Fibroblast of the conjunctiva (primary cell): ENCODE results near the gene GIPC2.
"Not testable (repeated sequence)": the region's sequence is repeated elsewhere in the genome, so short reads cannot be mapped to it uniquely, and the experiment has no call there.

ENCODE experiments used
- DNase-seq: peaks from one replicate; pipeline ENCODE4 v3.0.0-alpha.2; 2010; ENCODE audit warnings: low read depth

Gene GIPC2

GRCh38 chr1:78068681-78069283 lies 23.0 kb downstream of the GIPC2 start:
- DNase-seq, result no peak

DNA sequence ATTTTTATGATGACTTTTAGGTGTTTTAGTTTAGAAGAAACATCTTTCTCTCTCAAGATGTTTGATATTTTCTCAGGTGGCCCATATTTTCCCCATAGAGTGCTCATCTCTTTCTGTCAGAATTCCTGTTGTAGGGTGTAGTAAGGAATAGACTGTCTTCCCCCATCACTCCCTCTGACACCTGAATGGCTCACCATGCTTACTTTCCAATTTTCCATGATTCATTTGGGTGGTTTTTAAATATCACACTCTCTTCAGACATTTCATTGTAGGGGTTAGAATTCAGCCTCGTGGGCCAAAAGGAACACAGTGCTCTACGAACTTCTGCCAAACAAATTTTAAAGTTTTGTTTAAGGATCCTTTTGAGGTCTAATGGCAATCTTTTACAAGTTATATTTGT lies 24.0 kb downstream of the GIPC2 start:
- no peak for DNase-seq

- no peak for DNase-seq
These were observed 24.4 kb downstream of the GIPC2 start for GRCh38 chr1:78070210-78070609.

GRCh38 chr1:78070758-78071157 lies 25.0 kb downstream of the GIPC2 start:
- DNase-seq, result peak; percentile 65

GRCh38 chr1:78071696-78072095 lies 25.9 kb downstream of the GIPC2 start:
- DNase-seq, result no peak

DNA sequence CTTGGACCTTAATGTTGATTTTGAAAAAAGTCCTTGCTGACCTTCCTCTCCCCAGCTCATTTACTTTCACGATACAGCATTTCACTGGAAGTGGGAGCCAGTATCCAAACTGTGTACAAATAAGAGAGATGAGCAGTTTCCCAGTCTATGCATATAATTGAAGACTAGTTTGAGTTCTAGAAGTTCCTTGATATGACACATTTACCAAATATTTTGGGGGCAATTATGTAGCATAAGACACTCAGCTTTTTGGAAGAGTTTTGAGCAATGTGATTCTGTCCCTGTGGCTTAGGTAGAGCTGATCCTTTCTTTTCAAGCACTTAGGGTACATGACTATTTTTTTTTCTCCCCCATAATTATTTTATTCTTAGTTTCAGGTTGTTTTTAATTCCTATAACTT lies 26.4 kb downstream of the GIPC2 start:
- no peak for DNase-seq

- no peak for DNase-seq
These were observed 27.7 kb downstream of the GIPC2 start for GRCh38 chr1:78073441-78073840.

GRCh38 chr1:78075621-78076020 lies 29.9 kb downstream of the GIPC2 start:
- DNase-seq, result no peak

DNA sequence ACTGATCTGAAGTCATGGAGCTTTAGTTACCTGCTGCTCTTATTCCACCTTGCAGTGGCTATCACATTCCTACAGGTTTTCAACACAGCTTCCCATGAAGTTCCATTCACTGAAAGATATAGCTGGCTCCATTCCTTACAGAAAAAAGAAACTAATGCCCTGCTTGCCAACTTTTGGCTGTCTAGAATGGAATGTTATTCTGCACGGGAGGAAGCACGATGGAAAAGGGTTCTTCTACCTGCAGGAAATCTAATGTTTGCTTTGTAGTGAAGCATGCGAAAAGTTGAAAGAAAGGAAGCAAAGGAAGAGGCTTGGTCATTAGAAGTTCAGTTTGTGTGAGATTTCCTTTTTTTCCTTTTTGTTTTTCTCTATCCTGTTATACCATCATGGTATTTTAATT lies 32.6 kb downstream of the GIPC2 start:
- DNase-seq, result no peak

- no peak for DNase-seq
These were observed 33.8 kb downstream of the GIPC2 start for GRCh38 chr1:78079580-78079979.

DNA sequence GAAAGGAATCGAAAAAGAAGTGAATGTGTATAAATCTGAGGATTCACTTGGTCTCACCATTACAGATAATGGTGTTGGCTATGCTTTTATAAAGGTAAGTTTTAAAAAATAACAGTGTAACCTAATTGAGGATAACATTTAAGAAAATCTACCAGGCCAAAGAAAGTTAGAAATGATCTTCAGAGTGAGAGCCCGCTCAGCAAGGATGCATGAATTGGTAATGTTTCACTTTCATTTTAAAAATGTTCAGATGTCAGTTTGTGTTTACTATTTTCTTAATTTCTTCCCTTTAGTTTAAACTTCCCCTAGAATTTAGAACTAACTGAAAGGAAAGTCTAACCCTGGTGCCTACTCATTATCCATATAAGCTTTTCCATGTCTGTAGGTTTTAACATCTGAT lies 35.0 kb downstream of the GIPC2 start:
- no peak for DNase-seq

DNA sequence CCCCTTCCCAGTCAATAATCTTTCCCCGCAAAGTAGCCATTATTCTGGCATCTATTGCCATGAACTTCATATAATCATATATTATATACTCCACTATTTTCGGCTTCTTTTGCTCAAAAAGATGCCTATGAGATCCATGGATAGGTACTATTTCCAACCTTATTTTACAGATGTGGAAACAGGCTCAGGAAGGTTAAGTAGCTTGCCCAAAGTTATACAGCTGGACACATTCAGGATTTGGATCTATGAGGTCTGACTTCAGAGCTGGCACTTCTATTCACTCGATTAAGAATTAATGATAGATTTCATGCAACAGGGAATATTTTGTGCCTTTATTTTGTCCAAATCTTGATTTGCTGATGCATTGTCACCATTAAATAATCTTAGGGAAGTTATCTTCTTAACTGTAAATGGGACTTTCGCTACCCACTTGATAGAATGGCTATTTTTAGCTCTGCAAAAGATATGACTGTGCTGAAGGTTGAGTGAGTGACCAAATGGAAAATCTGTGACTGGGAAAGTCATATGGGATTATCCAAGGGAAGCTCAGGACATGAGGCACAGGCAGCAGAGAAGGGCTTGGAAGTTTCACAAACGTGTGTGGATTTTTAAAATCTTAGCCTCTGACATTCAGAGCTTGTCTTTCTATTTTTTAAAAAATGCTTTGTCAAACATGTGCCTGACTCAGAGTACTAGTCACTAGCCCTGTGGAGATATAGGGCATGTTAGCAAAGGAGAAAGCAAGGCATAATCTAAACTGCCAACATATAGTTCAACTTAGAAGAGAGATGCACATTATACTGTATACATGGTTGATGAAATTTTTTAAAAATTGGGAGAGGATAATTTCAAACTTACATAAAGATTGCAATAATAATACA lies 36.5 kb downstream of the GIPC2 start:
- DNase-seq, result no peak

DNA sequence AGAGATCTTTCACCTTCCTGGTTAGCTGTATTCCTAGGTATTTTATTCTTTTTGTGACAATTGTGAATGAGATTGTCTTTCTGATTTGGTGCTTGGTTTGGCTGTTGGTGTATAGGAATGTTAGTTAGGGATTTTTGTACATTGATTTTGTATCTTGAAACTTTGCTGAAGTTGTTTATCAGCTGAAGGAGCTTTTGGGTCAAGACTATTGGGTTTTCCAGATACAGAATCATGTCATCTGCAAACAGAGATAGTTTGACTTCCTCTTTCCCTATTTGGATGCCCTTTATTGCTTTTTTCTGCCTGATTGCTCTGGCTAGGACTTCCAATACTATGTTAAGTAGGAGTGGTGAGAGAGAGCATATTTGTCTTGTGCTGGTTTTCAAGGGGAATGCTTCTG lies 38.9 kb downstream of the GIPC2 start:
- not testable (repeated sequence) for DNase-seq

DNA sequence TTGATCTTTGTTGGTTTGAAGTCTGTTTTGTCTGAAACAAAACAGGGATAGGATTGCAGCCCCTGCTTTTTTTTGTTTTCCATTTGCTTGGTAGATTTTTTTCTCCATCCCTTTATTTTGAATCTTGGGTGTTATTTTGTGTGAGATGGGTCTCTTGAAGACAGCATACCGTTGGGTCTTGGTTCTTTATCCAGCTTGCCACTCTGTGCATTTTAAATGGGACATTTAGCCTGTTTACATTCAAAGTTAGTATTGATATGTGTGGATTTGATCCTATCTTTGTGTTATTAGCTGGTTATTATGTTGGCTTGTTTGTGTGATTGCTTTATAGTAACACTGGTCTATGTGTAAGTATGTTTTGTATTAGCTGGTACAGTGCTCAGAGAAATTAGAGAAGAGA lies 40.9 kb downstream of the GIPC2 start:
- DNase-seq, result no peak

DNA sequence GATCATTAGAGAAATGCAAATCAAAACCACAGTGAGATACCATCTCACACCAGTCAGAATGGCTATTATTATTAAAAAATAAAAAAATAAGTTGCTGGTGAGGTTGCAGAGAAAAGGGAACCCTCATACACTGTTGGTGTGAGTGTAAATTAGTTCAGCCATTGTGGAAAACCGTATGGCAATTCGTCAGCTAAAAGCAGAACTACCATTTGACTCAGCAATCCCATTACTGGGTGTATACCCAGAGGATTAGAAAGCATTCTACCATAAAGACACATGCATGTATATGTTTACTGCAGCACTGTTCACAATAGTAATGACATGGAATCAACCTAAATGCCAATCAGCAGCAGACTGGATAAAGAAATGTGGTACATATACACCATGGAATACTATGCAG lies 42.2 kb downstream of the GIPC2 start:
- no peak for DNase-seq

GRCh38 chr1:78088486-78088885 lies 42.7 kb downstream of the GIPC2 start:
- DNase-seq, result no peak

- no peak for DNase-seq
These were observed 43.2 kb downstream of the GIPC2 start for GRCh38 chr1:78089010-78089409.

DNA sequence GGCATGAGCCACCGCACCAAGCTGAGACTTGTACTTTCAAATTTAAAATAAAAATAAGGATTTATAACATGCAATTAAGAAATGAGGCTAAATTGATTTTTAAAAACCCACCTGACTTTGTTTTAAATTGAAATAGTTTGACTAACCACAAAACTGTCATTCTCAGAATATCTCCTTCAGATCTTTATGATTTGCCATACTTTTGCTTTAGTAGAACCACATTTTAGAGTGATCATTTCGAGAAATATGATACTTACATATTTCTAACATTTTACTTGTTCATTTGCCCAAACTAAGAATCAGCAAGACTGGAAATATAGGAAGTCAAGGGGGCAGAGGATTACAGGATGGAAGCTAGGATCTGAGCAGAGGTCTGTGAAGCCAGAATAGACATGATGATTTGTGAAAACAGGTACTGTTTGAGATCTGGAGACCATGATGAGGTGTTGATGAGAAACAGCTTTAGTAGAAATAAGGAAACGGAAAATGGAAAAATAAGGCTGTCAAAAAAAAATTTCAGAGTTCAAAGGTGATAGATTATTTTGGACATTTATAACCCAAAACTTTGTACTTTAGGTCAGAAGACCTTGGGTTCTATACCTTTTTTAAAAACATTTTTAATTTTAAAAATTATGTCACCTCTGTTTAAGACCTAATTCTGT lies 44.8 kb downstream of the GIPC2 start:
- DNase-seq, result no peak

DNA sequence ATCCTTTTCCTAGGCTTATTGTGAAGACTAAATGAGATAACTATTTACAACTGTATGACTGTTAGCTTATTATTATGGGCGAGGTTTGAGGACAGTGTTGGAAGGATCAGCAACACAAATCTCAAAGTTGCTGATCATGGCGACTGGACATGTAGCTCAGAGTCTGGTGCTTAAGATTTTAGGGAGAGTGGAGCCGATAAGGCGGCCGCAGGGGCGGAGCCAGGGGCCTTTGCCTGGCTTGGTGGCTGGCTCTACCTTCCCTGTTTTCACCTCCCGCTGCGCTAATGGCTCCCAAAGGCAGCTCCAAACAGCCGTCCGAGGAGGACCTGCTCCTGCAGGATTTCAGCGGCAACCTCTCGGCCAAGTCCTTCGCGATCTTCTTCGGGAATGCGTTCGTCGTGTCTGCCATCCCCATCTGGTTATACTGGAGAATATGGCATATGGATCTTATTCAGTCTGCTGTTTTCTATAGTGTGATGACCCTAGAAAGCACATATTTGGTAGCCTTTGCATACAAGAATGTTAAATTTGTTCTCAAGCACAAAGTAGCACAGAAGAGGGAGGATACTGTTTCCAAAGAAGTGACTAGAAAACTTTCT lies 45.5 kb downstream of the GIPC2 start:
- DNase-seq, result no peak

GRCh38 chr1:78091886-78092285 lies 46.1 kb downstream of the GIPC2 start:
- no peak for DNase-seq

DNA sequence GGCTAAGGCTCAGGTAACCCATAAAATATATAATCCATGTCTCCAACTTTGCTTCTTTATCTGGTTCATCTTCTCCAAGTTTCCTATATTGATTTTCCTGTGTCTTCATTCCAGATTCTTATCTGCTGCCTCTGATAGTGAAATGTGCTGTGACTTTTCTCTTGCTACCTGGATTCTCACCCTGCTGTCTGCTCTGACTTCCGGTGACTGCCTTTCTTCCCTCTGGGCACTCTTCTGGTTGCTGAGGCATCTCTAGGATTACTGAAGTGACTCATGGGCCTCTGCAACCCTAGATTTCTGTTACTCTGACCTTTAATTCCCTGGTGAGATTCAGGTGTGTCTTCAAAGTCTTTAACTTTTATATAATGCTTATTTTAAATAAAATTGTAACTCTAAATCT lies 46.9 kb downstream of the GIPC2 start:
- no peak for DNase-seq

DNA sequence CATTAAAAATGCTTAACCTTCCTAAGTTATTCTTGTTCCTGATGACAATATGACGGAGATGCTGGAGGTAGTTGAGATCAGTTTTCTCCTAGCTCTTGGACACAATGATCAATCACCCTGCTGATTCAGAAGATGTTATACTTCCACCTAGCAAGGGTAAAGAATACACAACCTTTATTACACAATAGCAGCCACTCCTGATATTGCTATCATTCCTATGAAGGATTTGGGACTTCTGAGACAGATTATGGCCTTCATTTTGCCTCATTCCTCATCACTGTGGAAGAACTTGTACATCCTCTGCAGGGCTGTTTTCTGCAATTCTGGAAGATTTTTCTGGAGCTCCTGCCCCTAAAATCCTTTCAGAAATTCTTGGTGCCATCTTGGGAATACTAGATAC lies 47.8 kb downstream of the GIPC2 start:
- no peak for DNase-seq

DNA sequence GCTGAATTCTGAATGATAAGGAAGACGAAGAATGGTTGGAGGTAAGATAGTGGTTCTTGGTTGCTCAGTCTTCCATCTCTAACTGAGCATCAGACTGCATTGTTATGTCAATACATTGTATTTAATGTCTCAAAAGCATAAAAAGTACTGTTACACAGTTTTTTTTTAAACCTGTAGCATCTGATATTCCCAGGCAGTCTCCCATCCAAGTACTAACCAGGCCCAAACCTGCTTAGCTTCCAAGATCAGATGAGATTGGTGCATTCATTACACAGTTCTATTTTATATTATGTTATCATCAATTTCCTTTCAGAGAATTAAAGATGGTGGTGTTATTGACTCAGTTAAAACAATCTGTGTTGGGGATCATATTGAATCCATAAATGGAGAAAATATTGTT lies 48.9 kb downstream of the GIPC2 start:
- DNase-seq, result no peak
